NCI-H1930 (cell line): ENCODE measurements around the gene SNAP29.
"Not testable (repeated sequence)": the region's sequence is repeated elsewhere in the genome, so short reads cannot be mapped to it uniquely, and the experiment has no call there.

Source experiments
- DNase-seq, 2 experiments: peaks; one replicate each; lab custom pipeline; 2025; lab: John Stamatoyannopoulos, UW

The SNAP29 gene

DNA sequence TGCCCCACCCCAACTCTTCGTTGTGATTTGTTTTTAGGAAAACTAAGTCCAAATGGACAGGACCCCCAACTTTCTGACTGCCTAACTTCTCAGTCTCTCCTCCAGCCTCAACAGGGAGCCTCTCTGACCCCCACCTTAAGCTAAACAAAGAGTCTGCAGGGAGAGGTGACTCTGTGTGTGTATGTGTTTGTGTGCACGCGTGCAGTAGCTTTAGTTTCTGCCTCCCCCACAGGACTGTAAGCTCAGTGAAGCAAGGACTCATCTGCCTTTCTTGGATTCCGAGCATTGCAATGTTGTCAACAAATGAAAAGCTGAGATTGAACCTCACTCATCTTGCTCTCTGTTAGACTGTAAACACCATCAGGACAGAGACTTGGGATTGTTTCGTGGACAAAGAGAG is 7.9 kb downstream of the SNAP29 start:
- no peak for DNase-seq

GRCh38 chr22:20867179-20868024 is 8.6 kb downstream of the SNAP29 start:
- no peak for DNase-seq

DNA sequence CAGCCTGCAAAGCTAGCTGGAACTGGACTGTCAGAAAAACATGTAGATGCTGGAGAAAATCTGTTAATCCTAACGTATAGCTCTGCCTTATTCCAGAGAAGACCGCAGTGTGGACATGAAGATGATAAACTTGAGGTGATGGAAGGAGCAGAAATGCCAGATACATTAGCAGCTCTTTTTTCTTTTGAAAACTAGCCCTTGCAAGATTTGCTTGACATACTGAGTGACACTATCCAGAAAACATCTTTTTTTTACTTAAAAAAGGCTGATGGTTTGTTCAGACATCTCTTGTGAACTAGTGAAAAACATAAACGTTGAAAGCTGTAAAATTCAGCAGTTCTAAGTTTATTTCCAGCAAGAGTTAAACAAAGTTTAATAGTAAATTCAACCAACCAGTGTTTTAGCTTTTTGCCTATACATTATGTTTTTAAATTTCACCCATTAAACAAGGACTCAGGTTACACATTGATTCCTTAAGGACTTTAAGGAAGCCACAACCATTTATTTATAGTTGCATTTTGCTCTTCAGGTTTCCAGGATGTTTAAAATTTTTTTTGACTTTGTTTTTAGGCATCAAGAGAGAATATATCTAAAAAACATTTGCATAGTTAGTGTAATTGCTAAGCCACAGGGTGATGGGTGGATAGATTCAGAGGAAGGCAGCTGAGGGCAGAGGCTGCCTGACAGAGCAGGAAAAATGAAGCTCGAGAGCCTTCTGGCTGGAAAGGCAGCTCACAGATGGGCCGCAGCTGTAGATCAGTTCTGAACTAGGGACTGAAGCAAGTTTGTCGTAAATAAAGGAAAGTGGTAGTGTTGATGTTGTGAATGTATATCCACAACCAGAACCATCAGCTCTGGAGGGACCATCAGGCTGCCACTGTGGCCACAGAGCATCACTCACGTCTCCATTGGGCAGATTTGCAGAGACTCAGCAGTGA is 9.5 kb downstream of the SNAP29 start:
- DNase-seq: no peak

GRCh38 chr22:20869234-20869633 is 10.4 kb downstream of the SNAP29 start:
- DNase-seq: no peak

DNA sequence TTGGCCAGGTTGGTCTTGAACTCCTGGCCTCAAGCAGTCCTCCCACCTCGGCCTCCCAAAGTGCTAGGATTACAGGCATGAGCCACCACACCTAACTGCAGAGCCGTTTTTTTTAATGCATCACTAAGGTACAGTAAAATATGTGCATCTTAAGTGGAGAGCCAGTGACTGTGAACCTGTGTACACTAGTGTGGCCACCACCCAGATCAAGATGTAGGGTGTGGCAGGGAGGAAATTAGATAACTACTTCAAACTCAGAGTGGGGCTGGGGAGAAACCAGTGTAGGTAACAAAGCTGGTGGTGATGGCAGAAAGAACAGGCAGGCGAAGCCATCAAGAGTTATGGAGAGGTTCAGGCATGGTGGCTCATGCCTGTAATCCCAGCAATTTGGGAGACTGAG is 14.4 kb downstream of the SNAP29 start:
- DNase-seq: no peak

GRCh38 chr22:20875296-20875695 is 16.5 kb downstream of the SNAP29 start:
- no peak for DNase-seq

GRCh38 chr22:20877715-20878114 is 18.9 kb downstream of the SNAP29 start:
- no peak for DNase-seq

- DNase-seq: no peak
Observed at GRCh38 chr22:20881231-20881630, 22.4 kb downstream of the SNAP29 start.

- DNase-seq: no peak
Observed at GRCh38 chr22:20881869-20882815, 23.3 kb downstream of the SNAP29 start.

GRCh38 chr22:20882855-20883254 is 24.0 kb downstream of the SNAP29 start:
- no peak for DNase-seq

DNA sequence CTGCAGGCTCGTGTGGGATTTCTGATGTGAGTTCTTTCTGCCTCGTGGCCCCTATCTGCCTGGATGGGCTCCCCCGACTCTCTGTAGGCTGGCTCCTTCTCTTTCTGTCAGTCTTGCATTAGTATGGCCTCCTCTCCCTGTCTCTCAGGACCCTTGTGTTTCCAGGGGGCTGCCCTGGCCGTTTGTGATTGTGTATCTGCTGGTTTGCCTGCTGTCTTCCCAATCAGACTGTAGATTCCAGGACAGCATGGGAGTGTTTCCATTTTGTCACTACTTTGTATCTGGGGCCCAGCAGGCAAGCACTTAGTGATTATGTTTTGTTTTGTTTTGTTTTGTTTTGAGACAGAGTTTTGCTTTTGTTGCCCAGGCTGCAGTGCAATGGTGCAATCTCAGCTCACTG is 25.6 kb downstream of the SNAP29 start:
- no peak for DNase-seq

DNA sequence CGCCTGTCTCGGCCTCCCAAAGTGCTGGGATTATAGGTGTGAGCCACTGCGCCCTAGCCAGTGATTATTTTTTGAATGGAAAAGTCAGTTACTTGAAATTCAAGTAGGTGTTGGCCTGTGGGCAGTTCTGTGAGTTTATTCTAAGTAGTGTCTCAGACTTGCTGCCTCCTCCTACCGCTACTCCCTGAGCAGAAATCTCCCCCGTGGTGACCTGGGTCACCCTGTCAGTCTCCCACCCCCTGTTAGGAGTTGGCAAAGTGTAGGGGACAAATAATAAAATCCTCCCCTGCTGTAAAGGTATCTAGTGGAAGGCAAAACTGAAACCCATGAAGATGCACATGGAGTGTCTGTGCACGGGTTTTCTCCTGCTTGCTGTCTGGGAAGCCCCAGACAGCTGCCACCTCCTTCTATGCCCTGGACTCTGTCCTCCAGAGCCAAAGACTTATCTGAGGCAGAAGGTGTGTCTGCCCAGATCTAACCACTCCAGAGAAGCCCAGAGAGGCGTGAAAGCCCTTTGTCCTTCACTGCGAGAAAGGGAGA is 26.3 kb downstream of the SNAP29 start:
- DNase-seq: no peak

DNA sequence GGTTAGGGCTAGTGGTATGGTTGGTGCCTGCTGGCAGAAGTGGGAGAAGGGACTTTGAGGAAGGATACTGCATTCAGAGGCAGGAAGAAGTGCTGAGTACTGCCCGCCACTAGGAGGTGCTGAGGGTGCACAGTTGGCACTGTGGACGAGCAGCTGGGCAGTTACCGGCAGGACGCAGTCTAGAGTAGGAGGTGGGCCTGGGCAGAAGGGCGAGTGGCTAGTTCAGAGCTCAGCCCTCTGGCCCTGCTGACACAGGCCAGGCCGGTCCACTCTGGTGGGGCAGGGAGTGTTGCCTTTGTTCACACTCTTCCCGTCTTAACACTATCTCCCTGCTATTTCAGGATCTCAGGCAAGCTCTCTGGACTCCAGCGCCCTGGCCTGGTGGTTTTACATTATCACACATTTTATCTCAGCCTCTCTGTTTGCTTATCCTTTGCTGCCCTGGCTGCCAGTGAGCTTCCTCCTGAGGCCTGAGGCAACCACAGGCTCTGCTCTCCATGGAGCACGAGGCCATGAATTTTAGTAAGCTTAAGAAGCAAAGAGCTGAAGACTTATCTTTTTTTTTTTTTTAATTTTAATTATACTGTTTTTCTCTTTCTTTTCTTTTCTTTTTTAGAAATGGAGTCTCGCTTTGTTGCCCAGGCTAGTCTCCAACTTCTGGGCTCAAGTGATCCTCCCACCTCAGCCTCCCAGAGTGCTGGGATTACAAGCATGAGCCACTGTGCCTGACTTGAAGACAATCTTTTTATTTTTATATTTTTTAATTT is 26.9 kb downstream of the SNAP29 start:
- peak; percentile 10 for DNase-seq

GRCh38 chr22:20887375-20887774 is 28.6 kb downstream of the SNAP29 start:
- DNase-seq: no peak

DNA sequence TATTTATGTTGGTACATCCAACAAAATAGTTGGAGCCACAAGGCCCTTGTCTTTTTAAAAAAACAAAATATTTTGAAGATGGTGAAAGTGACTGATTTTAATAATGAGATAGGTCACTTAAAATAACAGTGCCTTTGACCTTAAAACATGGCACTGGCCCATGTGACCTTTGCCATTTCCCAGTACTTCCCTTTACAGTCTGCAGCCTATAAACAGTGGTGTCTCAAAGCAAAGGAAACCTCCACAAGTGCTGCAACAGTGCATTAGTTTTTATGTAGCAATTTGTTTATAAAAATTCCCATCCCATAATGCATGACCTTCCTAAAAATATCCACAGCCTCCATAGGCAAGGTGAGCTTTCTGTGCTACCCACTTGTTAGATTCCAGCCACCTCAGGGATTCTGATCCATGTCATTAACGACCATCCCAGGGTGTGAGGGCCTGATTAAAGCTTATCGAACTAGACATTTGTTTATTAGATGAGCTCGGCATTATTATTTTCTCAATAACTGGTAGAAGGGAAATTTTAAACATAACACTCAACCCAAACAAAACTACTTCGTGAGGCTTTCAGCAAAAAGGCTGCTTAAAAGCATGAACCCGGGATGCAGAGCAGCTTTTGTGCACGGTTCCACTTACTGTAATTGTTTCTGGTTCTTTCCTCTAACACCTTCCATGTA is 30.4 kb downstream of the SNAP29 start:
- no peak for DNase-seq

DNA sequence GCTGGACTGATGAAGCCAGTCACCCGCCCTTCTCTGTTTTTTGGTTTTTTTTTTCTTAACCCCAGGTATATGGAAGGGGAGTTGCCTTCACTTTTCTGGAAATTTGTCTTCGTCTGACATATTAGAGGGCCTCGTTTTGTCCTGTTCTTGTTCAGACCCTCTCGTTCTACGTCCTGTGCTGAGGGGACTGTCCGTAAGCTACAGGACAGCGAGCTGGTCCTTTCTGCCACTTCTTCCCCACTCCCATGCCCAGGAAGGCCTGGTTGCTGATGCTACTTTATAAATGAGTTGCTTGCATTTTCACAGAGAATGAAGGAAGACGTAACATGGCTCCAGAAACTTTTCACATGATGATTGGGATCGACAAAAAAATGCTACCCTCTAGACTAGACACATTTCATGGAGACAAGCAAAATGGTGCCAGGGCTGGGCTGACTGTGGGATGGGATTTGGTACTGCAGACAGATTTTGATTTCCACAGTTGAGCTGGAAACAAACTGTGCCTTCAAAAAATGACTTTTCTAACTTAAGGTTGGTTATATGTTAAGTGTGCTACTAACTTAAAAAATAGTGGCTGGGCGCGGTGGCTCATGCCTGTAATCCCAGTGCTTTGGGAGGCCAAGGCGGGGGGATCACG is 31.2 kb downstream of the SNAP29 start:
- no peak for DNase-seq

- DNase-seq: no peak
Observed at GRCh38 chr22:20890975-20891374, 32.2 kb downstream of the SNAP29 start.

GRCh38 chr22:20897737-20898136 is 38.9 kb downstream of the SNAP29 start:
- not testable (repeated sequence) for DNase-seq

DNA sequence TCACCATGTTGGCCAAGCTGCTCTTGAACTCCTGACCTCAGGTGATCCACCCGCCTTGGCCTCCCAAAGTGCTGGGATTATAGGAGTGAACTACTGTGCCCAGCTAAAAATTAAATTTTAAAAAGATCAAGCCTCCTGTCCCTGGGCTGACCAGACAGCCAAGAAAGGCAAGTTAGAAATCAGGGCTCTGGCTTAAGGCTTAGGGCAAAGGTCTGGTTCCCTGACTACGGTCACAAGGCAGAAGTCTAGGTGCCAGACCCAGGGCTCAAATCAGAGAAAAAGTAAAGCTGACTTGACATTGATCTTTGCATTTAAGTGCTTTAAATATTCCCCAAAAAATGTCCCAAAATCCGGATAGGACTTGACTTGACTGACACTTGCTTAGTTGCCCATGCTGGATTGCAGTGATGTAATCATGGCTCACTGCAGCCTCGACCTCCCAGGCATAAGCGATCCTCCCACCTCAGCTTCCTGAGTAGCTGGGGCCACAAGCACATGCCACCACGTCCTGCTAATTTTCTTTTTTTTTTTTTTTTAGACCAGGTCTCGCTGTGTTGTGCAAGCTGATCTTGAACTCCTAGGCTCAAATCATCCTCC is 41.1 kb downstream of the SNAP29 start:
- DNase-seq: no peak
